HL-60 (cell line): Measurements from ENCODE around the gene PRRX1.

ENCODE experiments used
- CTCF ChIP-seq: IDR thresholded peaks from one replicate; pipeline ENCODE4 v1.5.1; 2011; ENCODE audit warnings: low read length, control low read depth, inconsistent platforms; ENCODE audit not compliant: insufficient read depth
- GABPA ChIP-seq: IDR thresholded peaks from 2 replicates; pipeline ENCODE4 v1.6.1; 2012; ENCODE audit warnings: low read depth
- POLR2AphosphoS5 ChIP-seq: IDR thresholded peaks from 2 replicates; pipeline ENCODE4 v1.6.1; 2012; ENCODE audit warnings: low read depth
- REST ChIP-seq: IDR thresholded peaks from 2 replicates; pipeline ENCODE4 v1.6.1; 2012; ENCODE audit warnings: low read depth; ENCODE audit not compliant: insufficient replicate concordance
- SPI1 ChIP-seq: IDR thresholded peaks from 2 replicates; pipeline ENCODE4 v1.6.1; 2012; ENCODE audit warnings: low read depth, mild to moderate bottlenecking, borderline replicate concordance

DNA sequence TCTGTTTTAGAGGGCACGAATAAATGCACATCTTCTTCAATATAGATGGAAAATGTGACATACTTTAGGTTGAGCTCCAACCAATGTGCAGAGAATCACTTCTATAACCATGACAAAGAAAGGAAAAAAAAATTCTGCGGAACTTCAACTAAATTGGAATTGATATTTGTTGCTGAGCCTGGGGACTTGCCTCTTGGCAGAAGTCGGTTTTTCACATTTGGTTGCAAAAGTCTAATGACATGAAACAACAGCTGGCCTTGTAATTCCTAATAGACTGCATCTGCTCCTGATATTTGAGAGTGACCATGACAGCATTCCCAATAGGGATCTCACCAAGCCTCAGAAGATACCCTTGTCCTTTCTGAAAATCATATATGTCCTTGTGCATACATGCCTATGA lies 112.8 kb downstream of the PRRX1 start:
- TF ChIP-seq POLR2AphosphoS5 (no peak), CTCF (no peak), REST (no peak), GABPA (no peak), SPI1 (no peak)
